ENCODE data around the gene MACROD2. TPM values are rescaled to one million over a fixed set of nuclear protein-coding genes. Genes with fewer than 3 reads are reported as not detected.

MACROD2 gene
- total RNA-seq, 1 donor from 2014 or later: 2.4 TPM

GRCh38 chr20:15235471-15236198 is 1240.3 kb downstream of the MACROD2 start:
- Histone ChIP-seq H3K9me3 (ENCODE audit: insufficient read depth, low read depth, low read length) (no peaks in the 10 kb centered on the region), H3K27me3 (ENCODE audit: insufficient read depth, low read length) (no peaks in the 10 kb centered on the region), H2AFZ (ENCODE audit: low read depth, low read length) (no peak overlapping the region), H3K4me2 (ENCODE audit: low read length) (no peak overlapping the region), H4K20me1 (ENCODE audit: insufficient read depth, low read length) (no peaks in the 10 kb centered on the region), H3K27ac (ENCODE audit: low read depth, low read length) (no peak overlapping the region), H3K79me2 (ENCODE audit: insufficient read depth, low read length) (no peaks in the 10 kb centered on the region), H3K36me3 (ENCODE audit: insufficient read depth, low read length) (no peaks in the 10 kb centered on the region), H3K4me3 (ENCODE audit: insufficient read depth, low read depth, low read length) (no peak overlapping the region), H3K4me1 (ENCODE audit: insufficient read depth, low read length) (no peaks in the 10 kb centered on the region), H3K9ac (ENCODE audit: low read length) (no peak overlapping the region)
- no peaks in the 10 kb centered on the region for H3K27me3 Mint-ChIP-seq (ENCODE audit: low read depth, unreplicated experiment)
- H3K36me3 Mint-ChIP-seq (ENCODE audit: low read depth, unreplicated experiment): no peaks in the 10 kb centered on the region
- FAIRE-seq (no peak), DNase-seq (ENCODE audit: low read depth) (no peak)
- H3K9me3 Mint-ChIP-seq (ENCODE audit: unreplicated experiment): no peaks in the 10 kb centered on the region
- TF ChIP-seq CTCF (IDR thresholded peaks at IDR 0.05; ENCODE audit: insufficient read depth, low read depth, low read length): no peak
- TF ChIP-seq EZH2 (IDR thresholded peaks at IDR 0.05; ENCODE audit: insufficient read depth, low read length): no peak
- H3K4me3 Mint-ChIP-seq (ENCODE audit: unreplicated experiment): no peak overlapping the region
- H3K4me1 Mint-ChIP-seq (ENCODE audit: low read depth, unreplicated experiment): peaks cover 10% of the 10 kb centered on the region
- no peak overlapping the region for H3K27ac Mint-ChIP-seq (ENCODE audit: unreplicated experiment)

GRCh38 chr20:15236812-15237211 is 1241.5 kb downstream of the MACROD2 start:
- H3K27me3 ChIP-seq (ENCODE audit: insufficient read depth, low read length): no peaks in the 10 kb centered on the region
- no peak overlapping the region for H3K4me2 ChIP-seq (ENCODE audit: low read length)
- peak; percentile 59 for FAIRE-seq
- no peak overlapping the region for H3K4me3 ChIP-seq (ENCODE audit: insufficient read depth, low read depth, low read length)
- Mint-ChIP-seq H3K27ac (ENCODE audit: unreplicated experiment) (no peak overlapping the region), H3K9me3 (ENCODE audit: unreplicated experiment) (no peaks in the 10 kb centered on the region), H3K4me1 (ENCODE audit: low read depth, unreplicated experiment) (peaks cover 15% of the 10 kb centered on the region), H3K27me3 (ENCODE audit: low read depth, unreplicated experiment) (no peaks in the 10 kb centered on the region), H3K4me3 (ENCODE audit: unreplicated experiment) (no peak overlapping the region), H3K36me3 (ENCODE audit: low read depth, unreplicated experiment) (no peaks in the 10 kb centered on the region)
- H3K4me1 ChIP-seq (ENCODE audit: insufficient read depth, low read length): peaks cover 5% of the 10 kb centered on the region
- no peak overlapping the region for H3K9ac ChIP-seq (ENCODE audit: low read length)
- H3K9me3 ChIP-seq (ENCODE audit: insufficient read depth, low read depth, low read length): no peaks in the 10 kb centered on the region
- H3K79me2 ChIP-seq (ENCODE audit: insufficient read depth, low read length): no peaks in the 10 kb centered on the region
- no peak overlapping the region for H2AFZ ChIP-seq (ENCODE audit: low read depth, low read length)
- no peaks in the 10 kb centered on the region for H3K36me3 ChIP-seq (ENCODE audit: insufficient read depth, low read length)
- TF ChIP-seq EZH2 (IDR thresholded peaks at IDR 0.05; ENCODE audit: insufficient read depth, low read length) (no peak), CTCF (IDR thresholded peaks at IDR 0.05; ENCODE audit: insufficient read depth, low read depth, low read length) (peak; percentile 46)
- DNase-seq (ENCODE audit: low read depth): peak; percentile 9
- no peaks in the 10 kb centered on the region for H4K20me1 ChIP-seq (ENCODE audit: insufficient read depth, low read length)
- no peak overlapping the region for H3K27ac ChIP-seq (ENCODE audit: low read depth, low read length)

- peak overlapping the region; percentile 51 for H3K27ac Mint-ChIP-seq (ENCODE audit: unreplicated experiment)
- H3K4me3 ChIP-seq (ENCODE audit: insufficient read depth, low read depth, low read length): no peak overlapping the region
- H3K9ac ChIP-seq (ENCODE audit: low read length): no peak overlapping the region
- H3K4me1 Mint-ChIP-seq (ENCODE audit: low read depth, unreplicated experiment): peaks cover 28% of the 10 kb centered on the region
- no peaks in the 10 kb centered on the region for H3K9me3 ChIP-seq (ENCODE audit: insufficient read depth, low read depth, low read length)
- FAIRE-seq: no peak
- no peaks in the 10 kb centered on the region for H3K36me3 Mint-ChIP-seq (ENCODE audit: low read depth, unreplicated experiment)
- no peaks in the 10 kb centered on the region for H3K27me3 ChIP-seq (ENCODE audit: insufficient read depth, low read length)
- peaks cover 5% of the 10 kb centered on the region for H3K4me1 ChIP-seq (ENCODE audit: insufficient read depth, low read length)
- no peak overlapping the region for H3K4me3 Mint-ChIP-seq (ENCODE audit: unreplicated experiment)
- no peak overlapping the region for H2AFZ ChIP-seq (ENCODE audit: low read depth, low read length)
- no peak for TF ChIP-seq EZH2 (IDR thresholded peaks at IDR 0.05; ENCODE audit: insufficient read depth, low read length)
- TF ChIP-seq CTCF (IDR thresholded peaks at IDR 0.05; ENCODE audit: insufficient read depth, low read depth, low read length): no peak
- H3K36me3 ChIP-seq (ENCODE audit: insufficient read depth, low read length): no peaks in the 10 kb centered on the region
- no peak overlapping the region for H3K27ac ChIP-seq (ENCODE audit: low read depth, low read length)
- no peaks in the 10 kb centered on the region for H4K20me1 ChIP-seq (ENCODE audit: insufficient read depth, low read length)
- H3K4me2 ChIP-seq (ENCODE audit: low read length): no peak overlapping the region
- no peak for DNase-seq (ENCODE audit: low read depth)
- H3K79me2 ChIP-seq (ENCODE audit: insufficient read depth, low read length): no peaks in the 10 kb centered on the region
- H3K9me3 Mint-ChIP-seq (ENCODE audit: unreplicated experiment): no peaks in the 10 kb centered on the region
- H3K27me3 Mint-ChIP-seq (ENCODE audit: low read depth, unreplicated experiment): no peaks in the 10 kb centered on the region
Measured at GRCh38 chr20:15239542-15240206, 1244.4 kb downstream of the MACROD2 start.
